HepG2 (cell line): Measurements from ENCODE around the gene ENDOU. TPM values are rescaled to one million over a fixed set of nuclear protein-coding genes. Genes with fewer than 3 reads are reported as not detected.

Experiments
- ATAC-seq: fragments of 200-7000 bp; cut with Tn5 transposase; 3 replicates; pipeline ENCODE4 v1.9.1; 2020; ENCODE audit warnings: mild to moderate bottlenecking, moderate library complexity
- BruUV-seq: library from RNA; stranded (reverse); fragments of 400-500 nt; replicated peaks from 2 replicates; lab custom pipeline; 2021; lab: Mats Ljungman, UMichigan
- CTCF ChIA-PET: fragments of 300-600 bp; formaldehyde crosslinking; extraction: SDS; loops from one replicate; lab custom pipeline; 2021; ENCODE audit warnings: low total read pairs, inconsistent platforms, low intra/inter-chr PET ratio; lab: Yijun Ruan, JAX
- POLR2A ChIA-PET: fragments of 350-600 bp; sonication (Branson Sonifier 250); formaldehyde crosslinking; loops from one replicate; lab custom pipeline; 2020; ENCODE audit warnings: antibody characterized with exemption, inconsistent platforms; lab: Yijun Ruan, JAX
- DNase-seq: peaks from one replicate; pipeline ENCODE4 v3.0.0-alpha.2; 2015; ENCODE audit warnings: low spot score
- FAIRE-seq: peaks from 3 replicates; lab custom pipeline; 2011; peaks lifted over from hg19 to GRCh38; lab: Jason Lieb, UNC
- H2AFZ ChIP-seq: one replicate; pipeline ENCODE4 v1.6.1; 2011; ENCODE audit warnings: low read length, inconsistent platforms
- H3K27ac ChIP-seq: fragments of 300-600 bp; 3 replicates; pipeline ENCODE4 v1.8.0; 2011; ENCODE audit warnings: mixed run types, mild to moderate bottlenecking, mixed read lengths, low read length, inconsistent platforms; ENCODE audit not compliant: insufficient read depth; ENCODE audit errors: extremely low read length
- H3K27me3 ChIP-seq, 2 experiments: fragments of 200-600 bp in 1 of 2; 2 replicates in 1 of 2; 3 replicates in 1 of 2; pipeline versions ENCODE4 v1.6.0 to v1.8.0; 2011; ENCODE audit warnings: low read length in 2 of 2, mild to moderate bottlenecking in 2 of 2, moderate library complexity in 2 of 2, inconsistent platforms in 1 of 2; ENCODE audit not compliant: insufficient read depth in 2 of 2, control insufficient read depth in 1 of 2
- H3K36me3 ChIP-seq, 2 experiments: fragments of 200-600 bp in 1 of 2; replicated peaks in 1 of 2; 2 replicates in 1 of 2; 3 replicates in 1 of 2; pipeline versions ENCODE4 v1.5.1 to v1.8.0; 2011; ENCODE audit warnings: low read length in 2 of 2, inconsistent platforms in 1 of 2; ENCODE audit not compliant: insufficient read depth in 2 of 2, control insufficient read depth in 1 of 2
- H3K4me1 ChIP-seq: 2 replicates; pipeline ENCODE4 v1.5.1; 2012; ENCODE audit warnings: low read length, inconsistent platforms; ENCODE audit not compliant: insufficient read depth
- H3K4me2 ChIP-seq: 2 replicates; pipeline ENCODE4 v1.6.0; 2011; ENCODE audit warnings: low read depth, low read length, inconsistent platforms
- H3K4me3 ChIP-seq, 3 experiments: fragments of 200-600 bp in 1 of 3; sonication (generic), shearing (Covaris generic) in 1 of 3; replicated peaks in 1 of 3; 2 replicates each; pipeline ENCODE4 v1.5.1; 2011 to 2016; ENCODE audit warnings: low read length in 3 of 3, inconsistent platforms in 2 of 3, low read depth in 2 of 3, mild to moderate bottlenecking in 2 of 3, control low read depth in 1 of 3, mixed read lengths in 1 of 3; ENCODE audit not compliant: insufficient read depth in 1 of 3
- H3K79me2 ChIP-seq: one replicate; pipeline ENCODE4 v1.6.1; 2011; ENCODE audit warnings: low read length, inconsistent platforms; ENCODE audit not compliant: insufficient read depth
- H3K9ac ChIP-seq: 2 replicates; pipeline ENCODE4 v1.6.0; 2011; ENCODE audit warnings: mild to moderate bottlenecking, low read depth, low read length, inconsistent platforms; ENCODE audit not compliant: insufficient read depth
- H3K9me3 ChIP-seq: 2 replicates; pipeline ENCODE4 v1.5.1; 2012; ENCODE audit warnings: mild to moderate bottlenecking, low read length
- H4K20me1 ChIP-seq: 2 replicates; pipeline ENCODE4 v1.6.0; 2011; ENCODE audit warnings: inconsistent platforms, mild to moderate bottlenecking, low read length, moderate library complexity; ENCODE audit not compliant: insufficient read depth
- AFF4 ChIP-seq: sonication (generic); formaldehyde crosslinking; IDR thresholded peaks from 2 replicates; pipeline ENCODE4 v1.4.0; 2020; ENCODE audit warnings: missing genetic modification reagents
- CHD4 ChIP-seq: fragments of 200-600 bp; sonication (generic); IDR thresholded peaks from 2 replicates; pipeline ENCODE4 v1.7.0; 2017; ENCODE audit warnings: mild to moderate bottlenecking, low read length, borderline replicate concordance
- E2F5 ChIP-seq: sonication (generic); formaldehyde crosslinking; conservative IDR thresholded peaks from 2 replicates; pipeline ENCODE4 v1.4.0; 2020; ENCODE audit warnings: missing genetic modification reagents
- HINFP ChIP-seq: sonication (generic); formaldehyde crosslinking; IDR thresholded peaks from 2 replicates; pipeline ENCODE4 v1.4.0; 2020; ENCODE audit warnings: low read depth, mild to moderate bottlenecking, missing genetic modification reagents
- KLF13 ChIP-seq: sonication (generic); formaldehyde crosslinking; IDR thresholded peaks from 2 replicates; pipeline ENCODE4 v1.4.0; 2020; ENCODE audit warnings: mild to moderate bottlenecking, missing genetic modification reagents
- KLF6 ChIP-seq: IDR thresholded peaks from 2 replicates; pipeline ENCODE4 v1.8.0; 2016; ENCODE audit warnings: missing biosample characterization, missing genetic modification reagents
- NKX3-1 ChIP-seq: sonication (generic); formaldehyde crosslinking; IDR thresholded peaks from 2 replicates; pipeline ENCODE4 v1.5.0; 2020; ENCODE audit warnings: missing genetic modification reagents
- SNAPC2 ChIP-seq: sonication (generic); formaldehyde crosslinking; IDR thresholded peaks from 2 replicates; pipeline ENCODE4 v1.8.1; 2022; ENCODE audit warnings: mild to moderate bottlenecking, missing genetic modification reagents
- TCF12 ChIP-seq, 2 experiments: fragments of 450-650 bp in 1 of 2; sonication (generic) in 1 of 2; formaldehyde crosslinking in 1 of 2; IDR thresholded peaks; 2 replicates each; pipeline versions ENCODE4 v1.6.1 to v1.8.0; 2017 to 2022; ENCODE audit warnings: antibody characterized with exemption in 1 of 2, mild to moderate bottlenecking in 1 of 2, missing genetic modification reagents in 1 of 2, moderate library complexity in 1 of 2
- ZNF343 ChIP-seq: sonication (generic); formaldehyde crosslinking; IDR thresholded peaks from 2 replicates; pipeline ENCODE4 v1.4.0; 2020; ENCODE audit warnings: mild to moderate bottlenecking, missing genetic modification reagents
- ZNF598 ChIP-seq: sonication (generic); formaldehyde crosslinking; IDR thresholded peaks from 2 replicates; pipeline ENCODE4 v1.5.1; 2020; ENCODE audit warnings: mild to moderate bottlenecking, missing genetic modification reagents, borderline replicate concordance
- WGBS: methylation state at CpG from one replicate; pipeline ENCODE4 v1.1.6; 2017; ENCODE audit warnings: low lambda C conversion rate; 5-methylcytosine and 5-hydroxymethylcytosine counted together
- in situ Hi-C: cut with HindIII; loops from 2 replicates; pipeline ENCODE4 v1.10.0; 2017; ENCODE audit warnings: low pct_unique_long_range_greater_than_20kb; ENCODE audit not compliant: extremely low pct_ligation_motif_present
- intact Hi-C: fragments of 100-400 bp; cut with micrococcal nuclease; formaldehyde crosslinking; loops from one replicate; pipeline ENCODE4 v1.10.0; 2022; ENCODE audit not compliant: unreplicated experiment
- polyA plus RNA-seq, 8 experiments: library from polyadenylated mRNA; depleted of rRNA in 3 of 8; stranded (reverse) in 7 of 8; unstranded in 1 of 8; fragments of >200 nt; fragmentation: Illumina TruSeq in 4 of 8; extraction: Trizol in 4 of 8; gene quantifications; 2 replicates each; pipeline versions ENCODE4 v1.2.1 to v1.2.3, GENCODE V29; 2011 to 2016; ENCODE audit warnings: low read depth in 4 of 8, missing spikeins in 1 of 8, mixed read lengths in 1 of 8; ENCODE audit not compliant: insufficient read depth in 1 of 8
- total RNA-seq, 5 experiments: library from RNA; depleted of rRNA; stranded (reverse); fragments of >200 nt; fragmentation: Illumina TruSeq; extraction: Trizol; gene quantifications; 2 replicates each; pipeline ENCODE4 v1.2.3, GENCODE V29; 2016; ENCODE audit warnings: low read depth in 1 of 5

ENDOU gene
- total and polyA plus RNA-seq, 2 of the 13 experiments (the other 11 are each of a cell fraction or from before 2014, with no cell fraction given): not detected

GRCh38 chr12:47757840-47758583 is 32.7 kb upstream of the ENDOU start (continued):
- TF ChIP-seq E2F5 (CRISPR knock-in tag): no peak
- TF ChIP-seq KLF13 (CRISPR knock-in tag): no peak
- TF ChIP-seq AFF4: no peak
- no peak for TF ChIP-seq NKX3-1 (CRISPR knock-in tag)
- no peak for TF ChIP-seq ZNF598 (CRISPR knock-in tag)

- no peak for FAIRE-seq
These were observed 32.1 kb upstream of the ENDOU start for GRCh38 chr12:47757364-47757839.

More at GRCh38 chr12:47757364-47757839, 32.1 kb upstream of the ENDOU start:
- in situ Hi-C loops (no loop called here), intact Hi-C loops (no loop called here)
- H3K4me2 ChIP-seq: no peak overlapping the region
- BruUV-seq: no TSS peak
- ATAC-seq (no peak), DNase-seq (no peak)
- peaks cover 25% of the 10 kb centered on the region for H3K4me1 ChIP-seq
- H4K20me1 ChIP-seq: no peaks in the 10 kb centered on the region
- no peaks in the 10 kb centered on the region for H3K36me3 ChIP-seq
- H3K9ac ChIP-seq: no peak overlapping the region
- H2AFZ ChIP-seq: no peak overlapping the region
- H3K9me3 ChIP-seq: no peaks in the 10 kb centered on the region
- H3K27ac ChIP-seq: no peak overlapping the region
- peaks cover 4 to 49% of the 10 kb centered on the region in 2 experiments; a peak in 4 of 5 replicates for H3K27me3 ChIP-seq
- CTCF ChIA-PET: no interaction called here
- POLR2A ChIA-PET: interaction anchor here (2.4 kb wide), 1 partner anchor 15 kb away, joined by 6 read pairs; the partner anchor contains the start of gene SLC48A1
- H3K79me2 ChIP-seq: no peaks in the 10 kb centered on the region
- TF ChIP-seq HINFP (CRISPR knock-in tag) (no peak), KLF6 (CRISPR knock-in tag) (no peak), CHD4 (no peak), TCF12 (IDR thresholded peaks at IDR 0.05) (no peak), TCF12 (CRISPR knock-in tag; IDR thresholded peaks at IDR 0.05) (no peak), ZNF343 (CRISPR knock-in tag) (no peak), SNAPC2 (CRISPR knock-in tag) (no peak)
- H3K4me3 ChIP-seq: no peak overlapping the region
- WGBS: 0% methylated on average over 5 of the region's 7 CpGs
